ENCODE data around the gene CCDC170.
"Not testable (repeated sequence)": the region's sequence is repeated elsewhere in the genome, so short reads cannot be mapped to it uniquely, and the experiment has no call there.

The CCDC170 gene

GRCh38 chr6:151493161-151493803 lies 535 bp upstream of the CCDC170 start:
- no peak for DNase-seq (ENCODE audit: low read depth in 2 of 2)

GRCh38 chr6:151494235-151494935 lies 568 bp downstream of the CCDC170 start:
- DNase-seq (ENCODE audit: low read depth in 2 of 2), result no peak

GRCh38 chr6:151494936-151495320 lies 1.1 kb downstream of the CCDC170 start:
- no peak for DNase-seq (ENCODE audit: low read depth in 2 of 2)

- no peak for DNase-seq (ENCODE audit: low read depth in 2 of 2)
Measured at GRCh38 chr6:151495380-151495779, 1.6 kb downstream of the CCDC170 start.

GRCh38 chr6:151497905-151498304 lies 4.1 kb downstream of the CCDC170 start:
- no peak for DNase-seq (ENCODE audit: low read depth in 2 of 2)

GRCh38 chr6:151498327-151498726 lies 4.5 kb downstream of the CCDC170 start:
- DNase-seq (ENCODE audit: low read depth in 2 of 2), result no peak

GRCh38 chr6:151499551-151499950 lies 5.7 kb downstream of the CCDC170 start:
- DNase-seq (ENCODE audit: low read depth in 2 of 2), result no peak

- DNase-seq (ENCODE audit: low read depth in 2 of 2), result no peak
Measured at GRCh38 chr6:151501511-151502136, 7.8 kb downstream of the CCDC170 start.

GRCh38 chr6:151502499-151502898 lies 8.7 kb downstream of the CCDC170 start:
- DNase-seq (ENCODE audit: low read depth in 2 of 2), result no peak

- no peak for DNase-seq (ENCODE audit: low read depth in 2 of 2)
Measured at GRCh38 chr6:151506761-151507160, 12.9 kb downstream of the CCDC170 start.

GRCh38 chr6:151509048-151509447 lies 15.2 kb downstream of the CCDC170 start:
- DNase-seq (ENCODE audit: low read depth in 2 of 2), result no peak

GRCh38 chr6:151512481-151512880 lies 18.7 kb downstream of the CCDC170 start:
- no peak for DNase-seq (ENCODE audit: low read depth in 2 of 2)

GRCh38 chr6:151514000-151514730 lies 20.3 kb downstream of the CCDC170 start:
- DNase-seq (ENCODE audit: low read depth in 2 of 2), result no peak

- DNase-seq (ENCODE audit: low read depth in 2 of 2), result not testable (repeated sequence)
Measured at GRCh38 chr6:151518992-151519391, 25.2 kb downstream of the CCDC170 start.

- DNase-seq (ENCODE audit: low read depth in 2 of 2), result no peak
Measured at GRCh38 chr6:151523034-151523433, 29.2 kb downstream of the CCDC170 start.

- no peak for DNase-seq (ENCODE audit: low read depth in 2 of 2)
Measured at GRCh38 chr6:151524059-151524458, 30.2 kb downstream of the CCDC170 start.

GRCh38 chr6:151534576-151534975 lies 40.8 kb downstream of the CCDC170 start:
- no peak for DNase-seq (ENCODE audit: low read depth in 2 of 2)

GRCh38 chr6:151535476-151536187 lies 41.8 kb downstream of the CCDC170 start:
- DNase-seq (ENCODE audit: low read depth in 2 of 2), result no peak

- no peak for DNase-seq (ENCODE audit: low read depth in 2 of 2)
Measured at GRCh38 chr6:151536188-151536479, 42.3 kb downstream of the CCDC170 start.

GRCh38 chr6:151537556-151537955 lies 43.7 kb downstream of the CCDC170 start:
- DNase-seq (ENCODE audit: low read depth in 2 of 2), result no peak

GRCh38 chr6:151539506-151540268 lies 45.9 kb downstream of the CCDC170 start:
- DNase-seq (ENCODE audit: low read depth in 2 of 2), result no peak

Data from stimulated activated CD8-positive, alpha-beta memory T cell treated with anti-CD3 and anti-CD28 coated beads, Interleukin-2, amount 100 ng/mL, for 1 hour (primary cell).